Left lobe of liver (tissue), 2 donors: Measurements from ENCODE around the gene LRMDA. TPM values are rescaled to one million over a fixed set of nuclear protein-coding genes. Genes with fewer than 3 reads are reported as not detected.

Experiments
- ATAC-seq: fragments of 200-7000 bp; cut with Tn5 transposase; one replicate; pipeline ENCODE4 v1.9.1; 2020; ENCODE audit warnings: mild to moderate bottlenecking, moderate library complexity
- DNase-seq: peaks from one replicate; pipeline ENCODE4 v3.0.0-alpha.2; 2020; ENCODE audit warnings: low spot score
- total RNA-seq: library from RNA; stranded (reverse); gene quantifications from one replicate; pipeline ENCODE4 v1.2.1, GENCODE V29; 2021
- donor health status: DM: no; HTN: no; CAD: no; lungs with moderate emphysema.
- donor health status: DM: no; HTN: yes; CAD: no.

LRMDA gene
- total RNA-seq, 1 donor from 2014 or later, result 9.1 TPM

DNA sequence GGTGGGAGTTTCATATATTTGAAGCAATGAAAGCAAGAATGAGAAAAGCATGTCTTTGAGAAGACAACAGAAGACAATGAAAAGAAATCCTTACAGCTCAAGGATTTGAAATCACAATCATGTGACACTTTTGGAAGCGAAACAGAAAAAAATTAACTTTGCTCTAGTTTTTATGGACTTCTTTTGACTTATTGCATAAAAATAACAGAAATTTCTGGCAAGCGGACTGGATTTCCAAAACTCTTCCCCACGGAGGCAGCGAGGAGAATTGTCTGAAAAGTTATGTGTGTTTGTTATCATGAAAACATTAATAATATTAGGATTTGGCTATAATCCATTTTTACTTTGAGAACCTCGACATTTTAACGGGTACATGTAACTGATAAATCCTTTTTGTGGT is 223.3 kb downstream of the LRMDA start:
- no peak for ATAC-seq
- no peak for DNase-seq

DNA sequence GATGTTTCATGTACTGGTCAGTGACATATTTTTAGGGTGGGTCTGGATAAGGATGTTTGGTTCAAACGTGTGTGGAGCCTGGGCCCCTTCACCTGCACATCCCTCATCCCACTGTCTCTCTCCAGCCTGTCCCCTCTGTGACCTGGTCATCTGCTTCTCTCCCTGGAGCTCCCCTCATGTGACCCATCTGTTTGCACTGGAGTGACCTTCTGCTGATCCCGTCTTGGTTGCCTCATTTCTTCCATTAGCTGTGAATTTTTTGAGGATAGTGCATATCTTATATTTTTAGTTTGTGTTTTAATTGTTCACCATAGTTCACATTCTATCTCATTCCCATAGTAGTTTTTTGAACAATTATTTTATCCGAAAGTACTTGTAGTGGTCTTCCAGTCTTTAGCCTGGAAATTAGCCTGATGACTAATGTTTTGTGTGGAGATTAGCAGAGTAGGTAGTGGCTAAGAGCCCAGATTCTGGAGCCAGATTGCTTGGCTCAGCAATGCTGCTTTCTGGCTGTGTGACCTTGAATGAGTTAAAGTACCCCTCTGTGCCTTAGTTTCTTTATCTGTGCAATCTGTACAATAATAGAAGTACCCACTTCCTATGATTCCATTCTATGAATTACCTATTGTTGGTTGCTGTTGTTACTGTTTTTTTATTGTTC is 224.5 kb downstream of the LRMDA start:
- DNase-seq (no peak), ATAC-seq (peak; percentile 74)

DNA sequence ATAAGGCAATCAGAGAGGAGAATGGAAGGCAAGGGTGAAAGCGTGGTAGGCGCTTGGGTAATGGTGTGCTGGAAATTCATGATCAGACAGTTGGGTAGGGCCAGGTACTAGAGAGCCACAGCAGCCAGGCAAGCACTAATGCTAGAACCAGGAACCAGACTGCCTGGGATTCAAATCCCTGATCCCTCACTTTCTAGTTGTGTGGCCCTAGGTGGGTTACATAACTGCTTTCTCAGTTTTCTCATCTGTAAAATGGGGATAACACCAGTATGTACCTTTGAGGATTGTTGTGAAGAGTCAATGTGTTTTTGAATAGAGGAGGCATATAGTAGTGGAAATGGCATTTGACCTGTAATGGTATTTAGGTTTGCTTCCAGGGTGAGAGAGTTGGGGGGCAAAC is 225.9 kb downstream of the LRMDA start:
- ATAC-seq, result no peak
- no peak for DNase-seq

DNA sequence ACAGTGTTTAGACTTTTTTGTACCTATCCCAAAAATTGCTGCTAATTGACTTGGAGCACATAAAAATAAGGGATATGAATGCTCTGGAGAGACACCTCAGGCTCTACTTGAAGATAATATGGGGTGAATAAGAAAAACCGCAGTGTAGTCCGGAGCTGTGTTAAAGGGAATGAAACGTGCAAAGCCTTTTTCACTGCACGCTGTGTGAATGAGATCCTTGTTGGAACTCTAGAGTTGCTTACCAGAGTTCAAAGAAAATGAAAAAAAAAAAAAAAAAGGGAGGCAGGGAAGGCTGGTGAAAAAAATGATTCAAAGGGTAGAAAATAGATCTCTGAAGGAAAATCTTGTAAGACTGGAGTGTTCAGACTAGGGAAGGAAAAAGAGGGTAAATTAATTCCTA is 226.6 kb downstream of the LRMDA start:
- DNase-seq (no peak), ATAC-seq (no peak)

DNA sequence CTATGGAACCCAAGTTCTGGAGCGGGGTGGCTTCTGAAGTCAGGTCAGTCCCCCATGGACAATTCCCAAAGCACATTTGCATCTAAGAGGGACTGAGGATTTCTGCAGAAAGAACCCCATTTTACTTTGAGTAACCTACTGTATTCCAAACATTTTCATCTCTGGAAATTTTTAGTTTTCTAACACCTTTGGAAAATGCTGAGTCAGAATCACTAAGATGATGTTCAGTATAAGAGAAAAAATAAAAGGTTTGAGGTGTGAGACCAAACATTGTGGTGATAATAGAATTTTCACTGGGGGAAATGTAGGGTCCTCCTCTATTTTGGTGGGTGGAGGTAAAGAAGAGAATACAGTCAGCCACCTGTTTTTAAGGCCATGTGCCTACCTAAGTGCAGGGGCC is 227.1 kb downstream of the LRMDA start:
- ATAC-seq (no peak), DNase-seq (no peak)

DNA sequence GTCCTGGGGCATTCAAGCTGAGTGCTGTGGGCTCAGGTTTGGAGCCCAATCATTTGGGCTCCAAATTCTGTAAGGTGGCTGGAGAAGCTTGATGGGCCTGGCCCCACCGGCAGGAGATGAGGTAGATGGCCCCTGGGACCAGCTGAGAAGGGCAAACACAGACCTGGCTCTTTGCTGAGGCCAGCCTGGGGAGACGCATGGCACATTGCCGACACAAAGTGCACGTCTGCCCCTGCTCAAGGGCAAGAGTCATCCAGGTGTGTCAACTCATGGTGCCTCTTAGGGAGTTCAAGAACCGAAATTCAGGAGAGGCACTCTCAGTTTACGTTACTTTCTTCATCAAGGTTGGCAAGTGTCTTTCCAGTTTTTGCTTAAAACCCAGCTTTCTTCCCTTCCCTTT is 227.5 kb downstream of the LRMDA start:
- DNase-seq (peak; percentile 54), ATAC-seq (peak; percentile 50)

DNA sequence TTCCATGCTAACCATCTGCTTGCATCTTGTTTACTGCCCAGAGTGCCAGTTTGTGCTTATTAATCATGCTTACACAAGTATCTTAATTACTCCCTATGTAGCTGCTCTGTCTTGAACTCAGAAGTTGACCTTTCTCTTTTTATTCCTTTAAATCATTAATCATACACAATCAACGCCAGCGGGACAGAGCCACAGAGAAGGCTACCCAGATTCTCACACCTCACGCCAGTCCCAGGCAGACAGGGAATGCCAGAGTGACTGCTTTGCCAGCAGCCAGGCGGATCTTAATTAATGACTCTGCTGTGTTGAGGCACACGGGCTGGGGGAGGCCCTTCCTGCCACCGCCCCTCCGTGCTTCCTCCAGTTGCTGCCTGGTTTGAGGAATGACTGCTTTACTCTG is 229.4 kb downstream of the LRMDA start:
- no peak for ATAC-seq
- no peak for DNase-seq

DNA sequence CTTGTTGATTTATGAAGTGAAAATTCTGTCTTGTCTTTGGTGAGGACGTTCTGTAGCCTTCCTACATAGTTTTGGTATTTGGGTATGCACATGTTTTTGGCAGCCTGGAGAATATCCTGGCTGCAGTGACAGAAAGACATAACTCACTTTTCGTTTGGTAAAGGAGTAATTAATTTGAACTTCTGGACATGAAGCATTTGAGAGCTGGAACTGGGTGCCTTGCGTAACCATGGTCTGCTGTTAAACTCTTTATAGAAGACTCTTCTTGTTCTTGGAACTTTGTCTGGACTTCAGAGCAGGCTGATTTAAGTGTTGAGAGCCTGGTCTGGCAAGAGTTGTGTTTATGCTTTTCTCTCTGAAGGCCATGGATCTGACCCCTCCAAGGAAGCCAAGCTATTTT is 231.3 kb downstream of the LRMDA start:
- DNase-seq (peak; percentile 51), ATAC-seq (peak; percentile 42)

DNA sequence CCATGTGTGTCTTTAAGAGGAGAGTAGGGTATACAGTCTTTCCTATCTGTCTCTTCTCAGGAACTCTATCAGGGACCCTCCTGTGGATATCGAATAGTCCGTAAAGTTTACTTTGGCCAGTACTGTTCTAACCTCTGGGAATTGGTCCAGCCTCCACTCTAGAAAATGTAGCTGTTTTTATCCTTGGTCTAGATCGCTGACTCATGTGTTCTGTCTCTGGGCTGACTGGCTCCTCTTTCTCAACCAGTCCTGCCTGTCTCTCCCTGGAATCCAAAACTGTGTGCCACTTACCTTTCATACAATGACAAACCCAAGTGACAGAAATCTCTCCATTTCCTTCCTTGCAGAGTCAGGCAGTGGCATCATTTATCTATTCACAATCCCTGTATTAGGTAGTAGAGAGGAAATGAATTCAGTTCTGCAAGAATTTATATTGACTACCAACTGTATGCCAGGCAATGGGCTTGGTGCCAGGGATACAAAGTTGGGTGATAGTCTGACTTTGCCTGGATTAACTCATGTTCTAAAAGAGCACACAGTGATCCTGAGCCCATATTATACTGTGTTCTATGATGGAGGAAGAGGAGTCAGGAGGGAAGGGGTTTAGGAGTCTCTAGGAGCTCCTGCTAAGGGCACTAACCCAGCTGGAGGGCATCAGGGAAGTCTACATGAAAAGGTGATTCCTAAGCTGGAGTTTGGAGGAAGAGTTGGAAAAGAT is 232.7 kb downstream of the LRMDA start:
- ATAC-seq, result peak; percentile 92
- peak; percentile 71 for DNase-seq

DNA sequence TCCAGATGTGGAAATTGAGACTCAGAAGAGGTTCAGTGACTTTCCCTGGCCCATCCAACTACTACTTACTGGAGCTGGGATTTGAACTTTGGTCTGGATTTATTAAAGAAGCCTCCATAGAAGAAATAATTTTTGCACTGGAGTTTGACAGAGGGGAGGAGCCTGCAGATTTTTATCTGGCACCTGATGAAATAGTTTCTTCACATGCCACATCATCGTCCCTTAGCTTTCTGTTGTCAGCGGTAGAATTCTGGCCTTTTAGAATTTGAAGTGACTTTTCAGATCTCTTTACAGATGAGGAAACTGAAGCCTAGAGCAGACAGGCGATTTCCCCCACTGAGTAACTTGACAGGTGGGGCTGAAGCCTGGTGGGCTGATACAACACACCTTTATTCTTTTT is 233.5 kb downstream of the LRMDA start:
- ATAC-seq (peak; percentile 21), DNase-seq (no peak)

DNA sequence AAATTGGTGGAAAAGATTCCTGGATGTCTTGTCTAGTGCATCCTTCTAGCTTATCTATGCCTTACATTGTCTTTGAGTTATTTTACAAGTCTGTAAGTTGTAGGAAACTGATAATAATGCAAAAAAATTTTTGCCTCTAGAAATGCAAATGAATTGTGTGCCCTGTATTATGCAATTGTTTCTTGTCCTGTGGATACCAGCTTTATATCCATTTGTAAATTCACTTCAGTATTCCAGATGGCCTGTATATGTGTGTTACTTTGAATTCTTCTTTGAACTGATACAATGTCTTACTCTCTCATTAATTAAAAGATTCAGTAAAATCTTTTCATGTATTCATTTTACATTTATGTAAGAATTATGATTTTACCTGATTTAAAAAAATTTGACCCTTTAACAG is 234.3 kb downstream of the LRMDA start:
- ATAC-seq (no peak), DNase-seq (no peak)

DNA sequence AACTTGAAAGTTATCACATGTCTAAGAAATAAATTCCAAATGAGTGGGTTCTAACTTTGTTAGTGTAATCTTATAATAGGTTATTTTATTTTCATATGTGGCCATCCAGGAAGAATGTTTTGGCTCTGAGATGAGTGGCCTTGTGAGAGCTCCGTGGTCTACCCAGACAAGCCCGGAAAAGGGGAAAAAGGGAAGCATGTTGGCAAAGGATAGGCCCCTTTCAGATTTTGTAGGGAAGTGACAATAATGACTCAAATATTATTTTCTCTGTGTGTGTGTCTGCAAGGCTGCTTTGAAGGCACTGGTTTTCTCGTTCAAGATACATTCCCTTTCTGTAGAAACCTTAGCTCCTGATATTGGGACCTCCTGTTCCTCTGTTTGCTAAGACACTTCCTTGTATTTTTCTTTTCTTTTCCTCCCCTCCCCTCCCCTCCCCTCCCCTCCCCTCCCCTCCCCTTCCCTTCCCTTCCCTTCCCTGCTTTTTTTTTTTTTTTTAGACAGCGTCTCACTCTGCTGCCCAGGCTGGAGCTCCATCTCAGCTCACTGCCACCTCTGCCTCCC is 240.8 kb downstream of the LRMDA start:
- no peak for ATAC-seq
- DNase-seq, result no peak

DNA sequence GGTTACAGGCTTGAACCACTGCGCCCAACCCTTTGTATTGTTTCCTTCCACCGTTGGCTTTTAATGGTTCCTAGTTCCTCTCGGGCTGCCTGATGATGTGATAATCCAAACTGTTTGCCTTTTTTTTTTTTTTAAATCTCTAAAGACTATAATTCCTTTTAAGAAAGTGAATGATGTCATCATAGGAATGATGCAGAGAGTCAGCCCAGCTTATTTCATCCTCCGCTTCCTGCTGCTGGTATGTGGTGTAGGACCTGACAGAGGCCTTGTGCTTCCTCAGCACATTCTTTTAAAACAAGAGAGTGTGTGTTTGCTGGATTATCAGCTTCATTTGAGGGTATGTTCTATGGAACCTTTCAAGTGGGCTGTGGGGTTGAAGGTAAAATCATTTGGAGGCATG is 241.4 kb downstream of the LRMDA start:
- DNase-seq (no peak), ATAC-seq (no peak)

DNA sequence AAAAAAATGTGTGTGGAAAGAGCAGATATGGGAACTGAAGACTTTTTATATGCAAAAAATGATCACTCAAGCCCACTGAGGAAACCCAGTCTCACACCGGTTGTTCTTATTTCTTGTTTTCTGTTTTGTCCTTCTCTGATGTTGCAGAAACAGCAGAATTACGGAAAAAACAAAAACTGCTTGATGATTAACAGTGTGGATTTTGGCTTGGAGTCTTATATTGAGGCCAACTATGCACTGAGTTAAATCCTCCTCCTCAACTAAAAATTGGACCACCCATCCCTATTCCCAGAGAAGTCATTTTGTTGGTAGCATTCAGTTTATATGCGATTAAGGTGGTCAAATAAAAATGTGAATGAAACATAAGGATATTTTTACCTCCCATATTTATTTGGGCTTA is 246.1 kb downstream of the LRMDA start:
- ATAC-seq, result no peak
- no peak for DNase-seq

DNA sequence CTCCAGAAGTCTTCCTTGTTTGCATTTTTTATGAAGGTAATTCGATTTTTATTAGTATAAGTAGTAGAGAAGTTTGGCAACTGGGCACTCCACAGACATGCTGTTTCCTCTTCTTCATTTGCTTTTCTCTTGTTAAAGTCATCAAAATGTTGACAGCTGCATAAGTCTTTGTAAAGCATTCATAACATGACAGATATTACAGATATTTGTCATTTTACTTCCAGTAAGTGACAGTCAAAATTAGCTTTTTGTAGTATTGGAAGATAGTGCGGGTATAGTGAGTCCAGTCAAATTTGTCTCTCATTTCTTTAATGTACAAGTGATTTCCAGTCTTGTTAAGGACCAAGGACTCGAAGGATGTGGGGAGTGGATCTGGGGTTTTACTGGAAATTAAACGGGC is 247.1 kb downstream of the LRMDA start:
- DNase-seq, result no peak
- no peak for ATAC-seq

DNA sequence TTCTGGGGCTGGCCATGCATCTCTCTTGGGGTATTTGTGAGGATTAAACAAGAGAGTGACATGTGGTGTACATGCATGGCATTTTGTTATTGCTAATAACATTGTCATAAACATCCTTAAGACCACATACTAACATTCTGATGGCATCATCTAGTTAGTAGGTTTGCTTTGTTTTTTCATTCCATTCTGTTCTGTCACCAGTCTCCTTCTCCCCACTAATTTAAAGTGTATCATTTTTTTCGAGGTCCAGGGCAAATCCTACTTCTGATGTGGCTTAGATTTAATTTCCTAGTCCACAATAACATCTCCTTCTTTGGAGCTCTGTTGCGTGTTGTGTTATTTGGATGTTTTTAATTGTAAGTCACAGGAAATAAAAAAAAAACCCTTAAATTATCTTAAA is 248.1 kb downstream of the LRMDA start:
- ATAC-seq, result no peak
- DNase-seq, result no peak

DNA sequence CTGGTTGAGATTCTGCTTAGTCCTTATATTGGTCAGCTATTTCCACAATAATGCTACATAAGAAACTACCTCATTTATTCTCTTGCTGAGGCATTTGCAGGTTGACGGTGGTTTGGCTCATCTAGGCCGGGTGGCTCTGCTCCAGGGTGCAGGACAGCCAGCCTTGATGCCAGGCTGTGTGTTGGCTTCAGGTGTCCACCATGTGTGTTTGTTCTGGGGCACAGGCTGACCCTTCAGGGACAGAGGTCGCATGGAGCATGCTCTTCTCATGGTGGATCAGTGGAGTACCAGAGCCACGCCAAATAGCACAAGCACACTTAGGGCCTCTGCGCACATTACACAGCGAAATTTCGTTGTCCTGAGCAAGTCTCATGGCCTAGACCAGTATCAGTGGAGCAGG is 249.9 kb downstream of the LRMDA start:
- DNase-seq (peak; percentile 92), ATAC-seq (peak; percentile 96)

DNA sequence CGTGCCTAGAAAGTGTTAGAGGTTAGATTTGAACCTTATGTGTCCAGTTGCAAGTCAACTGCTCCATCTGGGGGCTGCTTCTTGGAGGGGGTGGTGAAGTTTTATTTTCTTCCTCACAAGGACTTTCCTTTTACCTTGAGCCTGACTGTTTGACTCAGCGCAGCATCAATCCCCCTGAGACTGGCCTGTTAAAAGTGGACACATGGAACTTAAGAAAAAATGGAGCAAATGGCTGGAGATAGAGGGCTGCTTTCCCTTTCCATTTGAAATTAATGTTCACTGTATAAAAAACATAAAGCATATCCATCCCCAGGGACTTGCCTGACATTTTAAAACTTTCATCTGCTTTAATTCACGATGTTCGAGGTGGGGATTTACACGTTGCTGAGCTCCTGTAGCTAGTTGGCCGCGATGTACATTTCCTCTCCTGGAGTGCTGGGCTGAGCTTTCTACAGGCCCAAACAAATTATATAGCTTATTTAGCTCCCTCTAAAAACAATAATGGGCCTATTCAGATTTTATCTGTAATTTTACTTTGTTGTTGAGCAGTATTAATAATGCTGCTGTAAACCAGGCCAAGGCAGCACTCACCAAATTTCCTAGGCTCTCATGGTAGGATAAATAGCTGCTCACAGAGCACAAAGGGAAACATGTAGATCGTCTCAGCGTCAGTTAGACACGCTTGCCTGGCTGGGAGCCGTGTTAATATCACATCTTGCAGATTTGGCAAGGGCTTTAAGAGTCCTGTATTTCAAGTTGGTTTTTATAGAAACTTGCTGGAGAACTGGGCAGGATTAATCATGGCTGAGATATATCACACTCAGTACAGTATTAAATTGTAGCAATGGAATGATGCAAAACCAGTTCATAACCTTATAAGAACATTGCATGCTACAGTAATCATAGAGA is 251.5 kb downstream of the LRMDA start:
- ATAC-seq (no peak), DNase-seq (no peak)

DNA sequence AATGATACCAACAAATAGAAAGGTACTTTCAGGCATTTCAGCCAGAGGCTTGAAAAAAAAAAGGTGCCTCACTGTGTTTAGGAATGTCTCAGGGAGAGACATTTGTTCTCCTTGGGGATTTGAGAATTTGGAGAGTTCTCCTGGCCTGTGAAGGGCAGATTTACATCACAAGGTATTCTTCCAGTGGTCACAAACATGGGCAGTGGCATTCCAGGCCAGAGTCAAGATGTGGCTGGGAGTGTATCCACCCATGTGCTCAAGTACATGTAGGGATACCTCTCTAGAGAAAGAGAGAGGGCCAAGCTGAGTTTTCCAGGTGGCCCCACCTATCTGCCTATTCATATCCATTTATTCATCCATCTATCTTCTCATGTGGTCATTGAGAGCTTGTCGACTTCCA is 253.8 kb downstream of the LRMDA start:
- DNase-seq, result no peak
- no peak for ATAC-seq

DNA sequence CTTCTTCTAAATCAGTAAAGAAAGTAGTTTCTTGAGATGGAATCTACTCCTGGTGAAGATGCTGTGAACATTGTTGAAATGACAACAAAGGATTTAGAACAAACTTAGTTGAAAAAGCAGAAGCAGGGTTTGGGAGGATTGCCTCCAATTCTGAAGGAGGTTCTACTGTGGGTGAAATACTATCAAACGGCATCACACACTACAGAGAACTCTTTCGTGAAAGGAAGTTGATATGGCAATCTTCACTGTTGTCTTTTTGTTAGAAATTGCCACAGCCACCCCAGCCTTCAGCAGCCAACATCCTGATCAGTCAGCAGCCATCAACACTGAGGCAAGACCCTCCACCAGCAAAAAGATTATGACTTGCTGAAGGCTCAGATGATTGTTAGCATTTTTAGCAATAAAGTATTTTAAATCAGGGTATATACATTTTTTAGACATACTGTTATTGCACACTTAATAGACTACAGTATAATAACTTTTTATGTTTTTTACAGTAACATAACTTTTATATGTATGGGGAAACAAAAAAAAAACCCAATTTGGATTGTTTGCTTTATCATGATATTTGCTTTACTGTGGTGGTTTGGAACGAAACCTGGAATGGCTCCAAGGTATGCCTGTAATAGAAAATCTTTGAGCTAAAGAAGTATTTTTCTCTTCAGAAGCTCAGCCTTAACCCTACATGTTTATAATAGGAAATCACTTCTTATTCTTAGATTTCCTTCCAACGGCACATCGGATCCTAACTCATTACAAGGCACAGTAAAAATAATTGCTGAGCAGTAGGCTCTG is 257.3 kb downstream of the LRMDA start:
- ATAC-seq (no peak), DNase-seq (no peak)

DNA sequence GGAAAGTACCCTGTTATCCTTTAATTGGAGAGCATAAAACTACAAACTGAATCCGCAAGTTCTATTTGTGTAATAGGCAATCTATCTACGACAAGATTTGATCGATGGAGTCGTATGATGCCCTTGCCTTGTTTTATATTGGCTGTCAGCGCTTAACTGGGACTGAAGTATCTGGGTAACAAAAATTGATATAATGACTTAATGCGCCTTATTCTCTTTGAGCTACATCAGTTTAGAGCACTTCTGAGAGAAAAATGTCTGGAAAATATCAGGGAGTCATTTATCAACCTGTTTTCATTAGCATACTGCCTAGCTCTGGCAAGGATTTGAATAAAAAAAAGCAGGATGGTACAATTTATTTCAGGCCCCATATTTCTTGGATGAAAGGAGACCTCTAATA is 262.1 kb downstream of the LRMDA start:
- no peak for ATAC-seq

More for the DNA sequence above, 262.1 kb downstream of the LRMDA start:
- no peak for DNase-seq
